ENCODE results near the gene ANKHD1.

Gene ANKHD1

DNA sequence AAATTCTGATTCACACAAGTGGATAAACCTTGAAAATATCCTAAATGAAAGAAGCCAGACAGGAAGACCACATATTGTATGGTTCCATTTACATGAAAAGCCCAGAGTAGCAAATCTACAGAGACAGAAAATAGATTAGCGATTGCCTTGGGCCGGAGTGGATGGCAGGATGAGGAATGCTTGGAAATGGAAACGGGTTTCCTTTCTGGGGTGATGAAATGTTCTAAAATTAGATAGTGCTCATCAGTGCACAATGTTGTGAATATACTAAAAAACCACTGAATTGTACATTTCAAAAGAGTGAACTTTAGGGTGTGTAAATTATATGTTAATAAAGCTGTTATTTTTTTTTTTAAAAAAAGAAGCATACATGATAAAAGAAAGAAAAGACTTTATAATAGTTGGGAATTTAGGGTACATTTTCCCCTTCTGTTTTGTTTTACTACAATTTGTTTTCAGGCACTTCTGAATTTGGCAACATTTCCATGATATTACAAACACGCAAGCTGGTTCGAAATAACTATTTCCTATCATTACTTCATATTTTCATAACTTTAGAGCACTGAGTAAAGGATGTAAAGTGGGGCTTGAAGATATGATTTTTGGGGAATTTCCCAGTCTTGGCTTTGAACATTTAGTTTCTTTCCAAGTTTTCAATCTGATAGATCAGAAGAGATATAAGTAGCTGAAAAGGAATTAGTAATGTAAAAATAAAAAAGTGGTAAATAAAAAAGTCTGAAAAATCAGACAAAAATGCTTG is 186.9 kb downstream of the ANKHD1 start:
- TF ChIP-seq, protein P1, sequence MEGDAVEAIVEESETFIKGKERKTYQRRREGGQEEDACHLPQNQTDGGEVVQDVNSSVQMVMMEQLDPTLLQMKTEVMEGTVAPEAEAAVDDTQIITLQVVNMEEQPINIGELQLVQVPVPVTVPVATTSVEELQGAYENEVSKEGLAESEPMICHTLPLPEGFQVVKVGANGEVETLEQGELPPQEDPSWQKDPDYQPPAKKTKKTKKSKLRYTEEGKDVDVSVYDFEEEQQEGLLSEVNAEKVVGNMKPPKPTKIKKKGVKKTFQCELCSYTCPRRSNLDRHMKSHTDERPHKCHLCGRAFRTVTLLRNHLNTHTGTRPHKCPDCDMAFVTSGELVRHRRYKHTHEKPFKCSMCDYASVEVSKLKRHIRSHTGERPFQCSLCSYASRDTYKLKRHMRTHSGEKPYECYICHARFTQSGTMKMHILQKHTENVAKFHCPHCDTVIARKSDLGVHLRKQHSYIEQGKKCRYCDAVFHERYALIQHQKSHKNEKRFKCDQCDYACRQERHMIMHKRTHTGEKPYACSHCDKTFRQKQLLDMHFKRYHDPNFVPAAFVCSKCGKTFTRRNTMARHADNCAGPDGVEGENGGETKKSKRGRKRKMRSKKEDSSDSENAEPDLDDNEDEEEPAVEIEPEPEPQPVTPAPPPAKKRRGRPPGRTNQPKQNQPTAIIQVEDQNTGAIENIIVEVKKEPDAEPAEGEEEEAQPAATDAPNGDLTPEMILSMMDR (IDR thresholded peaks at IDR 0.05): no peak

Measured in LNCAP (cell line).